ENCODE data around the gene MIGA1.

The MIGA1 gene

GRCh38 chr1:77926561-77927357 lies 147.3 kb downstream of the MIGA1 start:
- peak; percentile 14 for DNase-seq

GRCh38 chr1:77927414-77927813 lies 148.0 kb downstream of the MIGA1 start:
- no peak for DNase-seq

All from CD4-positive, alpha-beta T cell treated with Interleukin-4 for 4 hours (primary cell).